PFSK-1 (cell line): ENCODE results near the gene C5.

Source experiments
- POLR2AphosphoS5 ChIP-seq: IDR thresholded peaks from 2 replicates; pipeline ENCODE4 v1.6.1; 2012; ENCODE audit warnings: low read depth, mild to moderate bottlenecking, control low read depth, low read length, moderate library complexity
- SIN3A ChIP-seq: IDR thresholded peaks from 2 replicates; pipeline ENCODE4 v1.6.1; 2012; ENCODE audit warnings: mild to moderate bottlenecking, low read length, moderate library complexity, borderline replicate concordance; ENCODE audit not compliant: insufficient read depth
- TF ChIP-seq, protein P1 (sequence below), 2 experiments: IDR thresholded peaks; 2 replicates each; pipeline versions ENCODE4 v1.6.1 to v1.8.0; 2011 to 2012; ENCODE audit warnings: low read depth in 2 of 2, low read length in 2 of 2, control low read depth in 1 of 2, inconsistent platforms in 1 of 2, mild to moderate bottlenecking in 1 of 2, moderate library complexity in 1 of 2; ENCODE audit not compliant: insufficient read depth in 1 of 2

DNA sequence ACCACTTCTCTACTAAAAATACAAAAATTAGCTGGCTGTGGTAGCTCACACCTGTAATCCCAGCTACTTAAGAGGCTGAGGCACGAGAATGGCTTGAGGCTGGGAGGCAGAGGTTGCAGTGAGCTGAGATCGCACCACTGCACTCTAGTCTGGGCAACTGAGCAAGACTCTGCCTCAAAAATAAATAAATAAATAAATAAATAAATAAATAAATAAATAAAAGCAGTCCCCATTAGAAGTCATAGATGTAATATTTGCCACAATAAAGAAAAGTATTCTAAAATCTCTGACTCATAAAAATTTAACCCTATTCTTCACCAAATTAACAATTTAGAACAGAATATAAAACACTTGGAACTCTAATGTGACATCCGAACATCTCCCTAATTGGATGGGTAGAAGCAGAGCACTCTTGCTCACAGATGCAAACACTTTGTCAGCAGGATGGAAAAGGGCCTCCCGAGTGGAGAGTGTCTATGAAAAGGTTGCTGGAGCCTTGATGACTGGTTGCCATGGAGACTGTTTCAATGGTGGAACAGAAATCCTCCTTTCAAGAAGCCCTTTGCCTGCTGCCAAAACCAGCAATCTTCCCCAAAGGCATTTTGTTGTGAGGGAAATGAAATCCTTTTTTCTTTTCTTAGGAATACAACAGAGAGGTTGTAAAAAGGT lies 84.6 kb downstream of the C5 start:
- TF ChIP-seq POLR2AphosphoS5 (no peak), SIN3A (no peak)
- TF ChIP-seq, protein P1, sequence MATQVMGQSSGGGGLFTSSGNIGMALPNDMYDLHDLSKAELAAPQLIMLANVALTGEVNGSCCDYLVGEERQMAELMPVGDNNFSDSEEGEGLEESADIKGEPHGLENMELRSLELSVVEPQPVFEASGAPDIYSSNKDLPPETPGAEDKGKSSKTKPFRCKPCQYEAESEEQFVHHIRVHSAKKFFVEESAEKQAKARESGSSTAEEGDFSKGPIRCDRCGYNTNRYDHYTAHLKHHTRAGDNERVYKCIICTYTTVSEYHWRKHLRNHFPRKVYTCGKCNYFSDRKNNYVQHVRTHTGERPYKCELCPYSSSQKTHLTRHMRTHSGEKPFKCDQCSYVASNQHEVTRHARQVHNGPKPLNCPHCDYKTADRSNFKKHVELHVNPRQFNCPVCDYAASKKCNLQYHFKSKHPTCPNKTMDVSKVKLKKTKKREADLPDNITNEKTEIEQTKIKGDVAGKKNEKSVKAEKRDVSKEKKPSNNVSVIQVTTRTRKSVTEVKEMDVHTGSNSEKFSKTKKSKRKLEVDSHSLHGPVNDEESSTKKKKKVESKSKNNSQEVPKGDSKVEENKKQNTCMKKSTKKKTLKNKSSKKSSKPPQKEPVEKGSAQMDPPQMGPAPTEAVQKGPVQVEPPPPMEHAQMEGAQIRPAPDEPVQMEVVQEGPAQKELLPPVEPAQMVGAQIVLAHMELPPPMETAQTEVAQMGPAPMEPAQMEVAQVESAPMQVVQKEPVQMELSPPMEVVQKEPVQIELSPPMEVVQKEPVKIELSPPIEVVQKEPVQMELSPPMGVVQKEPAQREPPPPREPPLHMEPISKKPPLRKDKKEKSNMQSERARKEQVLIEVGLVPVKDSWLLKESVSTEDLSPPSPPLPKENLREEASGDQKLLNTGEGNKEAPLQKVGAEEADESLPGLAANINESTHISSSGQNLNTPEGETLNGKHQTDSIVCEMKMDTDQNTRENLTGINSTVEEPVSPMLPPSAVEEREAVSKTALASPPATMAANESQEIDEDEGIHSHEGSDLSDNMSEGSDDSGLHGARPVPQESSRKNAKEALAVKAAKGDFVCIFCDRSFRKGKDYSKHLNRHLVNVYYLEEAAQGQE (IDR thresholded peaks at IDR 0.05; ENCODE audit: insufficient read depth in 1 of 2, low read depth in 2 of 2, low read length in 2 of 2), result no peak
